K562 (cell line): ENCODE measurements around the gene IQCN. TPM values are rescaled to one million over a fixed set of nuclear protein-coding genes. Genes with fewer than 3 reads are reported as not detected.

ENCODE experiments used
- AFF4 ChIP-seq: sonication (generic); formaldehyde crosslinking; IDR thresholded peaks from 2 replicates; pipeline ENCODE4 v1.8.0; 2023; ENCODE audit warnings: mild to moderate bottlenecking, missing genetic modification reagents
- CBX5 ChIP-seq: IDR thresholded peaks from 2 replicates; pipeline ENCODE4 v1.6.1; 2014; ENCODE audit warnings: low read depth, borderline replicate concordance
- CUX1 ChIP-seq: fragments of 200-800 bp; sonication (Bioruptor generic); IDR thresholded peaks from 2 replicates; pipeline ENCODE4 v1.6.1; 2016; ENCODE audit warnings: missing genetic modification characterization, missing compliant biosample characterization
- E4F1 ChIP-seq: fragments of 250-450 bp; sonication (Bioruptor Pico); IDR thresholded peaks from 2 replicates; pipeline ENCODE4 v1.5.0; 2021; ENCODE audit warnings: mild to moderate bottlenecking, borderline replicate concordance
- ERF ChIP-seq: fragments of 450-650 bp; formaldehyde crosslinking; IDR thresholded peaks from 2 replicates; pipeline ENCODE4 v1.4.0; 2020; ENCODE audit warnings: mild to moderate bottlenecking, mixed read lengths
- ESRRB ChIP-seq: fragments of 250-450 bp; sonication (Bioruptor Pico); IDR thresholded peaks from 2 replicates; pipeline ENCODE4 v1.5.0; 2020; ENCODE audit warnings: mild to moderate bottlenecking, moderate library complexity, borderline replicate concordance
- EZH2 ChIP-seq: IDR thresholded peaks from 2 replicates; pipeline ENCODE4 v1.6.1; 2012; ENCODE audit warnings: low read depth, mild to moderate bottlenecking, inconsistent platforms, low read length, borderline replicate concordance
- HOXB6 ChIP-seq: fragments of 250-450 bp; sonication (Bioruptor Pico); IDR thresholded peaks from 2 replicates; pipeline ENCODE4 v1.5.1; 2022; ENCODE audit warnings: mild to moderate bottlenecking, borderline replicate concordance
- LCOR ChIP-seq: sonication (generic); formaldehyde crosslinking; IDR thresholded peaks from 2 replicates; pipeline ENCODE4 v1.8.0; 2022; ENCODE audit warnings: mild to moderate bottlenecking, missing genetic modification reagents
- MYNN ChIP-seq, 2 experiments: sonication (generic); formaldehyde crosslinking in 1 of 2; IDR thresholded peaks; 2 replicates each; pipeline versions ENCODE4 v1.5.0 to v1.6.1; 2016 to 2020; ENCODE audit warnings: antibody characterized with exemption in 1 of 2, missing genetic modification reagents in 1 of 2
- PPARD ChIP-seq: fragments of 250-450 bp; sonication (Bioruptor Pico); IDR thresholded peaks from 2 replicates; pipeline ENCODE4 v1.8.0; 2022; ENCODE audit warnings: inconsistent platforms, mild to moderate bottlenecking, moderate library complexity
- SETDB1 ChIP-seq: IDR thresholded peaks from one replicate; pipeline ENCODE4 v1.6.1; 2012; ENCODE audit warnings: low read length, control low read depth, inconsistent platforms
- TSC22D4 ChIP-seq: fragments of 450-650 bp; IDR thresholded peaks from 2 replicates; pipeline ENCODE4 v1.6.1; 2016; ENCODE audit warnings: missing genetic modification characterization, missing biosample characterization, control low read depth
- ZBTB33 ChIP-seq: sonication (generic); formaldehyde crosslinking; IDR thresholded peaks from 2 replicates; pipeline ENCODE4 v1.8.1; 2023; ENCODE audit warnings: mild to moderate bottlenecking, missing genetic modification reagents
- polyA plus RNA-seq, 8 experiments: library from polyadenylated mRNA; depleted of rRNA in 4 of 8; stranded (reverse) in 5 of 8; unstranded in 3 of 8; fragments of >200 nt; fragmentation: Nextera tagmentation in 2 of 8; fragmentation: Illumina TruSeq in 1 of 8; extraction: Ambion mirVana in 2 of 8; extraction: Trizol in 1 of 8; gene quantifications; 2 replicates each; pipeline versions ENCODE4 v1.2.1 to v1.2.3, GENCODE V29; 2011 to 2014; ENCODE audit warnings: inconsistent platforms in 1 of 8, missing spikeins in 1 of 8
- total RNA-seq, 7 experiments: library from RNA; depleted of rRNA in 6 of 7; stranded (reverse); fragments of >200 nt in 6 of 7; fragmentation: Illumina TruSeq in 2 of 7; extraction: Trizol in 2 of 7; gene quantifications; 2 replicates each; pipeline versions ENCODE4 v1.2.1 to v1.2.3, GENCODE V29; 2011 to 2021; ENCODE audit warnings: low replicate concordance in 1 of 7

Gene IQCN
- total and polyA plus RNA-seq, 9 of the 15 experiments (the other 6 are each of a cell fraction or from before 2014, with no cell fraction given), result 0.01 to 0.07 (median 0.04) TPM; not detected in 3

GRCh38 chr19:18233224-18233825 lies 40.9 kb downstream of the IQCN start (continued):
- TF ChIP-seq ZBTB33 (CRISPR knock-in tag), result peak; percentile 26; the same call in 1 of the 2 replicates
- no peak for TF ChIP-seq TSC22D4 (tag)
- peak; percentile 84 for TF ChIP-seq LCOR (CRISPR knock-in tag)
- no peak for TF ChIP-seq EZH2
- no peak for TF ChIP-seq HOXB6 (CRISPR knock-in tag)
- no peak for TF ChIP-seq ERF
- TF ChIP-seq PPARD, result no peak
- TF ChIP-seq ESRRB (CRISPR knock-in tag), result no peak
- no peak for TF ChIP-seq CUX1 (CRISPR knock-in tag)
- TF ChIP-seq CBX5, result no peak
- no peak for TF ChIP-seq MYNN (IDR thresholded peaks at IDR 0.05)
- peak; percentile 55; the same call in 1 of the 2 replicates for TF ChIP-seq MYNN (CRISPR knock-in tag; IDR thresholded peaks at IDR 0.05)
- 0 out of 2 replicates have a peak, but pooled peaks have one; percentile 7 for TF ChIP-seq AFF4 (CRISPR knock-in tag)
- no peak for TF ChIP-seq SETDB1
- TF ChIP-seq E4F1 (CRISPR knock-in tag), result no peak
